GM12892 (cell line): ENCODE results near the gene PRRX2.

Source experiments
- POLR2A ChIP-seq: IDR thresholded peaks from 2 replicates; pipeline ENCODE4 v1.6.1; 2011; ENCODE audit warnings: low read depth, low read length, control low read depth
- POLR2AphosphoS5 ChIP-seq: IDR thresholded peaks from 2 replicates; pipeline ENCODE4 v1.6.1; 2011; ENCODE audit warnings: low read depth, low read length, control low read depth

GRCh38 chr9:129617167-129617566, 48.3 kb upstream of the PRRX2 start:
- no peak for TF ChIP-seq POLR2AphosphoS5
- TF ChIP-seq POLR2A, result no peak
